ENCODE results near the gene OSTM1. TPM values are rescaled to one million over a fixed set of nuclear protein-coding genes. Genes with fewer than 3 reads are reported as not detected.
"Not testable (repeated sequence)": the region's sequence is repeated elsewhere in the genome, so short reads cannot be mapped to it uniquely, and the experiment has no call there.

Gene OSTM1
- total RNA-seq, 1 experiment from 2014 or later = 19.7 TPM

DNA sequence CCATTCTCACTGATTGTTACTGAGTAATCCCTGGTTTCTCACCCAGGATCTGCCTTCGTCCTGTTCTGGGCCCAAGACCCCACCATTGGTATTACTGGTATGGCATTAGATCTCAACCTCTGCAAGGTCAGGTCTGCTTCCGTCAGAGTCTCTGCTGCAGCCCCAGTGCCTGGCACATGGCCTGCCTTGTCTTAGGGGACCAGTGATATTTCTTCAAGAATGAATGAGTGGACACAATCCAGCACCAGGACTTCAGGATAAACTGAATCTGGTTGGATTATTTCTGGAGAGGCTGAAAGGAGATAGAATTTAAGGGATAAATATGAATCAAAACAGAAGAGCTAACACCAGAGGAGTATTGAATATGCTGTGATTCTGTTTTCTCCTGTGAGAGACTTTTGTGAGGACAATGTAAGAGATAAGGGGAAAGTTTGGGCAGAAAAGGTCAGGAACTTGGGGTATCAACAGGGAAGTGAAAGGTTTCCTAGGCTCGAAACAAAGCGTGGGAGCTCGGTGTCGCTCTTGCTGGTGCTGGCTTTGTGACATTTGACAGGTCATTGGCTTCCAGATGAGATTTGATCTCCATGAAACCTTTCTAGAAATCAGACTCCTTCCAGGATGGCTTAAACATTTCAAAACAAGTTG is 53.9 kb downstream of the OSTM1 start:
- H3K4me1 ChIP-seq (ENCODE audit: insufficient read depth, low read length, poor library complexity, severe bottlenecking) = no peaks in the 10 kb centered on the region
- no peak overlapping the region for H3K4me3 ChIP-seq (ENCODE audit: low read depth, low read length, poor library complexity, severe bottlenecking)
- CTCF ChIA-PET = no interaction called here
- peaks cover 16% of the 10 kb centered on the region for H3K9me3 ChIP-seq (ENCODE audit: low read depth, low read length, poor library complexity, severe bottlenecking)
- H3K36me3 ChIP-seq (ENCODE audit: insufficient read depth, low read length, poor library complexity, severe bottlenecking) = no peaks in the 10 kb centered on the region
- H3K27me3 ChIP-seq (replicated peaks; ENCODE audit: insufficient read depth, low read depth, low read length, poor library complexity) = peaks cover 64% of the 10 kb centered on the region
- no peak overlapping the region for H3K27ac ChIP-seq (ENCODE audit: low read depth, low read length, poor library complexity, severe bottlenecking)
- no TSS peak for BruUV-seq (replicated peaks)
- POLR2A ChIA-PET (ENCODE audit: low non-redundant PET) = no interaction called here
- intact Hi-C loops (cut with micrococcal nuclease; ENCODE audit: unreplicated experiment) = no loop called here
- no peak for DNase-seq (ENCODE audit: low spot score)
- TF ChIP-seq, protein P1, sequence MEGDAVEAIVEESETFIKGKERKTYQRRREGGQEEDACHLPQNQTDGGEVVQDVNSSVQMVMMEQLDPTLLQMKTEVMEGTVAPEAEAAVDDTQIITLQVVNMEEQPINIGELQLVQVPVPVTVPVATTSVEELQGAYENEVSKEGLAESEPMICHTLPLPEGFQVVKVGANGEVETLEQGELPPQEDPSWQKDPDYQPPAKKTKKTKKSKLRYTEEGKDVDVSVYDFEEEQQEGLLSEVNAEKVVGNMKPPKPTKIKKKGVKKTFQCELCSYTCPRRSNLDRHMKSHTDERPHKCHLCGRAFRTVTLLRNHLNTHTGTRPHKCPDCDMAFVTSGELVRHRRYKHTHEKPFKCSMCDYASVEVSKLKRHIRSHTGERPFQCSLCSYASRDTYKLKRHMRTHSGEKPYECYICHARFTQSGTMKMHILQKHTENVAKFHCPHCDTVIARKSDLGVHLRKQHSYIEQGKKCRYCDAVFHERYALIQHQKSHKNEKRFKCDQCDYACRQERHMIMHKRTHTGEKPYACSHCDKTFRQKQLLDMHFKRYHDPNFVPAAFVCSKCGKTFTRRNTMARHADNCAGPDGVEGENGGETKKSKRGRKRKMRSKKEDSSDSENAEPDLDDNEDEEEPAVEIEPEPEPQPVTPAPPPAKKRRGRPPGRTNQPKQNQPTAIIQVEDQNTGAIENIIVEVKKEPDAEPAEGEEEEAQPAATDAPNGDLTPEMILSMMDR (conservative IDR thresholded peaks at IDR 0.05; ENCODE audit: low read depth, low read length) = no peak
- no peak for TF ChIP-seq EZH2 (IDR thresholded peaks at IDR 0.05; ENCODE audit: borderline replicate concordance, low read depth, low read length, poor library complexity, severe bottlenecking)

DNA sequence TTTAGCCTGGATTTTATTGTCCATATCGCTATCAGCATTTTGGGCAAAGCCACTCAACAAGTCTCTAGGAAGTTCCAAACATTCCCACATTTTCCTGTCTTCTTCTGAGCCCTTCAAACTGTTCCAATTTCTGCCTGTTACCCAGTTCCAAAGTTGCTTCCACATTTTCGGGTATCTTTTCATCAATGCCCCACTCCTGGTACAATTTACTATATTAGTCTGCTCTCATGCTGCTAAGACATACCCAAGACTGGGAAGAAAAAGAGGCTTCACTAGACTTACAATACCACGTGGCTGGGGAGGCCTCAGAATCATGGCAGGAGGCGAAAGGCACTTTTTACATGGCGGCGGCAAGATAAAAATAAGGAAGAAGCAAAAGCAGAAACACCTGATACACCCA is 58.3 kb downstream of the OSTM1 start:
- intact Hi-C loops (cut with micrococcal nuclease; ENCODE audit: unreplicated experiment) = not testable (repeated sequence)

DNA sequence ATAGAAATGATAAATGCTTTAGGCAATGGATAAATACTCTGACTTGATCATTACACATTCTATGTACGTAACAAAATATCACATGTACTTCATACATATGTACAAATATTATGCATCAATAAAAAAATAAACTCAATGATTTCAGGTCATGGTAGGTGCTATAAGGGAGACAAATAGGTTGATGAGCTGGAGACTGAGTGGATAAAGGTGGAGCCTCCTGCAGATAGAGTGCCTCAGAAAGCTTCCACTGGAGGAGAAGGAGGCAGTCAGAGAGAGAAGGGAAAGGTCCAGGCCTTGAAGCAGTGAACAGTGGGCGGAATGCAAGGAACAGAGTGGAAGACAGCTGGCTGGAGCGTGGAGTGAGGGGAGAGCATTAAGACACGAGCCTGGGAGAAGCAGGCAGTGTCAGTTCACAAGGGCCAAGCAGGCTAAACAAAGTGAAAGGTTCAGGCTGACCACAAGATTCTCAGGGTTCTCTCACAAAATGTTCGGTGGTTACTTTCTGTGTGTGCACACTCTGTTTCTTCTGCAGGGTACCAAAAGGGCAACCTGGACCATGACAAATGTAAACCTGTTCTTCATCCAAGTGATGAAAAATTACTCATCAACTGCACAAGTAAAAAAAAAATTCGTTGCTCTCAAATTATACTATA is 60.6 kb downstream of the OSTM1 start:
- Histone ChIP-seq H3K4me1 (ENCODE audit: insufficient read depth, low read length, poor library complexity, severe bottlenecking) (no peaks in the 10 kb centered on the region), H3K27ac (ENCODE audit: low read depth, low read length, poor library complexity, severe bottlenecking) (no peak overlapping the region), H3K9me3 (ENCODE audit: low read depth, low read length, poor library complexity, severe bottlenecking) (peaks cover 16% of the 10 kb centered on the region), H3K27me3 (replicated peaks; ENCODE audit: insufficient read depth, low read depth, low read length, poor library complexity) (peaks cover 22% of the 10 kb centered on the region), H3K36me3 (ENCODE audit: insufficient read depth, low read length, poor library complexity, severe bottlenecking) (no peaks in the 10 kb centered on the region), H3K4me3 (ENCODE audit: low read depth, low read length, poor library complexity, severe bottlenecking) (no peak overlapping the region)
- ChIA-PET CTCF (no interaction called here), POLR2A (ENCODE audit: low non-redundant PET) (no interaction called here)
- no TSS peak for BruUV-seq (replicated peaks)
- DNase-seq (ENCODE audit: low spot score) = no peak
- TF ChIP-seq, protein P1 (conservative IDR thresholded peaks at IDR 0.05; ENCODE audit: low read depth, low read length) = no peak
- no peak for TF ChIP-seq EZH2 (IDR thresholded peaks at IDR 0.05; ENCODE audit: borderline replicate concordance, low read depth, low read length, poor library complexity, severe bottlenecking)
- intact Hi-C loops (cut with micrococcal nuclease; ENCODE audit: unreplicated experiment) = no loop called here

More for the DNA sequence above, 58.3 kb downstream of the OSTM1 start:
- H3K9me3 ChIP-seq (ENCODE audit: low read depth, low read length, poor library complexity, severe bottlenecking) = peaks cover 16% of the 10 kb centered on the region
- CTCF ChIA-PET; POLR2A ChIA-PET (ENCODE audit: low non-redundant PET); H3K27ac ChIP-seq (ENCODE audit: low read depth, low read length, poor library complexity, severe bottlenecking); BruUV-seq (replicated peaks); H3K4me1 ChIP-seq (ENCODE audit: insufficient read depth, low read length, poor library complexity, severe bottlenecking); H3K4me3 ChIP-seq (ENCODE audit: low read depth, low read length, poor library complexity, severe bottlenecking); DNase-seq (ENCODE audit: low spot score); H3K36me3 ChIP-seq (ENCODE audit: insufficient read depth, low read length, poor library complexity, severe bottlenecking): not testable (repeated sequence)
- peaks cover 39% of the 10 kb centered on the region for H3K27me3 ChIP-seq (replicated peaks; ENCODE audit: insufficient read depth, low read depth, low read length, poor library complexity)

DNA sequence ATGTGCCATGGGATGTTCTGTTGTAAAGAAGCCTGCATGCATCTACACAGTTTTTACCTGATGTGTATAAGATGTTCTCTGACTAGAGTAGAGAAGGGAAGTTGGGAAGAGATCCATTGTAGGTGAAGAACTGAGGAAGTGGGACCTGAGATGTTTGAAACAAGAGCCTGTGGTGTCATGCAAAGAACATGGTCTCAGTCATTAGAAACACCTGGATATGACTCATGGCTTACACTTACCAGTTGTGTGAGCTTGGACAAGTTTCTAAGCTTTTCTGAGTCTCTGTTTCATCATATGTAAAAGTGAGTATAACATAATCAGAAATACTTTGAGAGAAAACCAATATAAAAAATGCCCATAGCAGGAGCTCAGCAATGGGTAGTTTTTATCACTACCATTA is 64.6 kb downstream of the OSTM1 start:
- Histone ChIP-seq H3K27ac (ENCODE audit: low read depth, low read length, poor library complexity, severe bottlenecking) (no peak overlapping the region), H3K27me3 (replicated peaks; ENCODE audit: insufficient read depth, low read depth, low read length, poor library complexity) (peaks cover 4% of the 10 kb centered on the region), H3K36me3 (ENCODE audit: insufficient read depth, low read length, poor library complexity, severe bottlenecking) (no peaks in the 10 kb centered on the region), H3K4me3 (ENCODE audit: low read depth, low read length, poor library complexity, severe bottlenecking) (no peak overlapping the region), H3K4me1 (ENCODE audit: insufficient read depth, low read length, poor library complexity, severe bottlenecking) (no peaks in the 10 kb centered on the region), H3K9me3 (ENCODE audit: low read depth, low read length, poor library complexity, severe bottlenecking) (no peaks in the 10 kb centered on the region)
- intact Hi-C loops (cut with micrococcal nuclease; ENCODE audit: unreplicated experiment) = no loop called here
- DNase-seq (ENCODE audit: low spot score) = no peak
- ChIA-PET POLR2A (ENCODE audit: low non-redundant PET) (no interaction called here), CTCF (no interaction called here)
- TF ChIP-seq, protein P1 (conservative IDR thresholded peaks at IDR 0.05; ENCODE audit: low read depth, low read length) = no peak
- no peak for TF ChIP-seq EZH2 (IDR thresholded peaks at IDR 0.05; ENCODE audit: borderline replicate concordance, low read depth, low read length, poor library complexity, severe bottlenecking)
- no TSS peak for BruUV-seq (replicated peaks)

DNA sequence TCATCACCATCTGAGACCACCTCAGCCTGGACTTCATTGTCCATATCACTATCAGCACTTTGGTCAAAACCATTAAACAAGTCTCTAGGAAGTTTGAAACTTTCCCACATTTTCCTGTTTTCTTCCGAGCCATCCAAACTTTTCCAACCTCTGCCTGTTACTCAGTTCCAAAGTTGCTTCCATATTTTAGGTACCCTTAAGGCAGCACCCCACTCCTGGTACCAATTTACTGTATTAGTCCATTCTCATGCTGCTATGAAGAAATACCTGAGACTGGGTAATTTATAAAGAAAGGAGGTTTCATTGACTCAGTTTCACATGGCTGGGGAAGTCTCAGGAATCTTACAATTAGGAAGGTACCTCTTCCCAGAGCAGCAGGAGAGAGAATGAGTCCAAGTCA is 65.3 kb downstream of the OSTM1 start:
- H3K36me3 ChIP-seq (ENCODE audit: insufficient read depth, low read length, poor library complexity, severe bottlenecking); POLR2A ChIA-PET (ENCODE audit: low non-redundant PET); DNase-seq (ENCODE audit: low spot score); BruUV-seq (replicated peaks); H3K4me1 ChIP-seq (ENCODE audit: insufficient read depth, low read length, poor library complexity, severe bottlenecking); H3K27ac ChIP-seq (ENCODE audit: low read depth, low read length, poor library complexity, severe bottlenecking); H3K9me3 ChIP-seq (ENCODE audit: low read depth, low read length, poor library complexity, severe bottlenecking); intact Hi-C loops (cut with micrococcal nuclease; ENCODE audit: unreplicated experiment); H3K4me3 ChIP-seq (ENCODE audit: low read depth, low read length, poor library complexity, severe bottlenecking); CTCF ChIA-PET; H3K27me3 ChIP-seq (replicated peaks; ENCODE audit: insufficient read depth, low read depth, low read length, poor library complexity): not testable (repeated sequence)

All from A673 (cell line).